ENCODE data around the gene CCDC148.
"Not testable (repeated sequence)": the region's sequence is repeated elsewhere in the genome, so short reads cannot be mapped to it uniquely, and the experiment has no call there.

The CCDC148 gene

DNA sequence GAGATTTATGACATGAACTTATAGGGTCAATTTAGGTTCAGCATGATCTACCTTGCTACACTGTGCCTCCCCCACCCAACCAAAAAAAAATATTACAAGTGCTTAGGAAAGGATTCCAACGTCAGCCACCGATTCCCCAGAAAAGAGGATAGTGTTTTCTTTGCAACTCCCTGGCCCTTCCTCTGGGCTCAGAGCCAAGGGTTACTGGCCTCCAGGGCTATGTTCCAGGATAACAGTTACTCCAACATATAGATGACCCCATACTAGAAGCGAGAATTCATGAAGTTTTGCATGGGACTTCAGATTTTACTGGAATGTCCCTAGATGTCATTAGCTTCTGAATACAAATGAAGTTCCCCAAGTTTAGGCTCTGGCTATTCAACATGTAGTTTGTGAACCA, 182.8 kb downstream of the CCDC148 start:
- DNase-seq = no peak

GRCh38 chr2:158270536-158270935, 186.0 kb downstream of the CCDC148 start:
- DNase-seq = no peak

- DNase-seq = no peak
Measured at GRCh38 chr2:158269143-158269542, 187.4 kb downstream of the CCDC148 start.

GRCh38 chr2:158266111-158266510, 190.4 kb downstream of the CCDC148 start:
- no peak for DNase-seq

- no peak for DNase-seq
Measured at GRCh38 chr2:158255257-158255656, 201.3 kb downstream of the CCDC148 start.

GRCh38 chr2:158253170-158253569, 203.4 kb downstream of the CCDC148 start:
- no peak for DNase-seq

GRCh38 chr2:158251356-158251755, 205.2 kb downstream of the CCDC148 start:
- no peak for DNase-seq

DNA sequence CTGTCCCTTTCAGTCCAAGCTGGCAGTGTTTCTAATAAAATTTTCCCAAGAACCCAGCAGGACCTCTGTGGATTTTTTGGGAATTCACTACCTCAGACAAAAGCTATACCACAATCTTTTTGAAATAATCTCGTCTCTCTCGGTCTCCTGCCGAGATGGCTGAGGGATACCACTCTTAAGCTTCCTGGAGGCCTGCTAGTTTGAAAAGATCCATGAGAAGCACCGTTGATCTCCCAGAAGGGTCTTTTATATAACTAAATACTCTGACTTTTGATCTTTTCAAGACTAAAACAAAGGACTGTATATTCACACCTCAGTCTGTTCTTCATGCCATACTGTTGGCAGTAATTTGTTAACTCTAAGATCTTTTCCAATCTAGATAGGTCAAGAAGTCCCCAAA, 213.2 kb downstream of the CCDC148 start:
- no peak for DNase-seq

- DNase-seq = no peak
Measured at GRCh38 chr2:158242280-158242679, 214.3 kb downstream of the CCDC148 start.

DNA sequence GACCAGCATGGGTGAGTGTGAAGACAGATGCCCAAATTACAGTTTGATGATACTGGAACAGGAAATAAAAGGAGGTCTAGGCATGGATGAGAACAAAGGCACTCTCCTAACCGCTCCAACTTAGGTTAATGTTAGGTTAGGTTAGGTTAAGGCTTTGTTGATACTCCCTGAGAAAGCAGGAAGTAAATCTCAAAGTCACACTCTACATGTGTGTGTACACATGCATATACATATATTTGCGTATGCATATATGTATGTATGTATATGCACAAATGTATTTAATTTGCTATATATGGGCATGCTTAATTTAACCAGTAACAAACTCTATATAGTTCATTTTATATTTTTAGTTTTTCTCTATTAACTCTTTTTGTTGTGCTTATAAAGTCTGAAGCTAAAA, 215.6 kb downstream of the CCDC148 start:
- no peak for DNase-seq

- no peak for DNase-seq
Measured at GRCh38 chr2:158239271-158239670, 217.3 kb downstream of the CCDC148 start.

GRCh38 chr2:158234497-158234896, 222.1 kb downstream of the CCDC148 start:
- no peak for DNase-seq

- DNase-seq = no peak
Measured at GRCh38 chr2:158232476-158232875, 224.1 kb downstream of the CCDC148 start.

GRCh38 chr2:158228943-158229508, 227.5 kb downstream of the CCDC148 start:
- DNase-seq = no peak

- not testable (repeated sequence) for DNase-seq
Measured at GRCh38 chr2:158223066-158223465, 233.5 kb downstream of the CCDC148 start.

DNA sequence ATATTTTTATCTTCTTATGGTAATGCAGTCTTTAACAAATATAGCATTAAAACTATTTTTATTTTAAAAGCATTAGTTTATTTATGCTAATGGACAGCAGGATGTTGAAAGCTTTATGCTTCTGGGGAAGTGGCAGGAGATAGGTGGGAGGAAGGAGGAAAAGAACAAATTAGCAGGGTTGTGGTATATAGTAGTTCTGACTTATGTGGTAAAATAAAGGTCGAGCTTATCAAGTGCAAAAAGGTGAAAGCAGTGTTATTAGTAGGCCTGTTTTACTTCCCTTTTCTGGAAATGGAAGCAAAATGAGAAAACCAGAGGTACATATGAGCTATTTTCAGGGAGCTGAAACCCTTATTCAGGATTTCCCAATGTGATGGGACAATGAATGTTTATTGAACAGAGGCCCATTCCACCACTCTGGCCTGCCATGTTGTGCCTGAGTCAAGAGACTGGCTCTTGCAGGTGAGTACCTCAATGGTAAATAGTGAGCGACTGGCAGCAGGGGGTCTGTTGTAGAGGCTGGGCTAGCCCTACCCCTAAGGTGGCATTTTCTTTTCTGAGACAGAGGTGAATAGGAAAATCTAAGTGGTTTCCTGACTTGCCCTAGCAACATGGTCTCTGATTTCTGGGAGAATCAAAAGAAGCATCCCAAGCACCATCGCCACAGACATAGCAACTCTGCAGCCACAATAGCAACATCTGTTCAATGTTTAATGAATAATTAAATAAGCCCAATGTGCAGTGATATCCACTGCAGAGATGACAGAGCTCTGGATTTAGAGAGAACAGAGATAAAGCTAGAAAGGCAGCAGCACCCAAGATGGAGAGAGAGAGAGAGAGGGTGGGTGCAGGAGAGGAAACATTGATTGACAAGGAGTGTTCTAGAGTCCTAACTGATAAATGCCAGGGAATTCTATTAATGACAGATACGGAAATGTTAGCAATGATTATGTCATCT, 235.2 kb downstream of the CCDC148 start:
- DNase-seq = no peak

DNA sequence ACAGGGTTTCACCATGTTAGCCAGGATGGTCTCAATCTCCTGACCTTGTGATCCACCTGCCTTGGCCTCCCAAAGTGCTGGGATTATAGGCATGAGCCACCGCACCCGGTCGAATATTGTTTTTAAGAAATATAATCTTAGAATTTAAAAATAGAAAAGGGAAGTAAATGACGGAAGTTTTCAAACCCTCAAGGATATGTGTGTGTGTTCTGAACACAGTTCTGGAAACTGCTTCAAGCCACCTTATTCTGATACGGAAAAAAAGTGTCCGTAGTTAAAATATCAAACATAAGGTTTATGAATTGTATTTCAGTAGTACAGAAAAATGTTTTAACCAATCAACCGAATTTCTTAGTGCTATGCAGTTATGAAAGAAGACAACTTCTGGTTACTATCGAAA, 239.0 kb downstream of the CCDC148 start:
- DNase-seq = no peak

DNA sequence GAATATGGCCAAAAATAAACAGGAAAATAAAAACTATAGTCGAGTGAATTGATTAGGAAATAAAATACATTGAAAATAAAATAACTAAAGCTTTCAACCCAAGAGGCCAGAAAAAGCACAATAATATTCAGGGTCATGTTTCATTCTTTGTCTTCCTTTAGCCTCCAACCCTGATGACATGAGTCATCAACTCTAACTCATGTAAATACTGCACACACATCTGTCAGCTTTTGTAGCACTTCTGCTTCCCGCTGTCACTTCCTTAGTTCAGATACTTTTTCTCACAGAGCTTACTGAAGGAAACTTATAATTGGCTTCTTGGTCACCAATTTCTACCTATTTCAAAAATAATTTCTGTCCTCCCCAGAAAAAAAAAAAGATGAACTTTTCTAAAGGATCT, 242.1 kb downstream of the CCDC148 start:
- no peak for DNase-seq

DNA sequence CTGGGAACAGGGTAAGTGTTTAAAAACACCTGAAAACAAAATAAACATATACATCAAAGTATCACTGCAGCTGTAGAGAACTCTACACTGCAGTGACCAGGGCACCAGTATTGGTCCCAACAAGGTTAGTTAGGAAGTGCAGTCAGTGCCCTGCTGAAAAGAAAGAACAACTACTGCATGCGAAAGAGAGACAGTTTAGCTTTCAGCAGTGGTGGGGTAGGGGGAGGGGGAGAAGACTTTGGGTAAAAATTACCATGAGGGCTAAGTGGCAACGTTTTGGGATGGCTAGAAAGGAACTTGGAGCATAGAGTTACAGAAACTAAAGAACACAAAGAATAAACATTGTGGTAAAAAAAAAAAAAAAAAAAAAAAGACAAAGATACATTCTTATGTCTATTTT, 242.8 kb downstream of the CCDC148 start:
- DNase-seq = no peak

- no peak for DNase-seq
Measured at GRCh38 chr2:158212301-158212700, 244.3 kb downstream of the CCDC148 start.

GRCh38 chr2:158211502-158211901, 245.1 kb downstream of the CCDC148 start:
- no peak for DNase-seq

- DNase-seq = no peak
Measured at GRCh38 chr2:158207354-158207753, 249.2 kb downstream of the CCDC148 start.

DNA sequence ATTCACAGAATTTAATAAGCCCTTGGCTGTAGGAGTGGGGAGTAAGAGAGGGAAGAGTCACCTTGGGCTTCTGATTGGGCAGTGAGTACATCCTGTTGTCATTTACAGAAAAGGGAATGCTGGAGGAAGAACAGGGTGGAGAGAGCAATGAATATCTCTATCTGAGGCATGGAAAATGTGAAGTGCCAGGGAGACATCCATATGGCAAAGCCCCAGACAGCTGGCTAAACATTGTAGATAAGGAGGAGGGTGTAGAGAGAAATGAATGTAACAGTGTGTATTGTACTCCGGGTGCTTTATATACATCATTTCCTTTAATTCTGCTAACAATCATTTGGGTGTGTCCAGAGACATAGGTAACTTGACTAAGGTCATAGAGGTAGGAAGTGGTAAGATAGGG, 251.3 kb downstream of the CCDC148 start:
- DNase-seq = no peak

DNA sequence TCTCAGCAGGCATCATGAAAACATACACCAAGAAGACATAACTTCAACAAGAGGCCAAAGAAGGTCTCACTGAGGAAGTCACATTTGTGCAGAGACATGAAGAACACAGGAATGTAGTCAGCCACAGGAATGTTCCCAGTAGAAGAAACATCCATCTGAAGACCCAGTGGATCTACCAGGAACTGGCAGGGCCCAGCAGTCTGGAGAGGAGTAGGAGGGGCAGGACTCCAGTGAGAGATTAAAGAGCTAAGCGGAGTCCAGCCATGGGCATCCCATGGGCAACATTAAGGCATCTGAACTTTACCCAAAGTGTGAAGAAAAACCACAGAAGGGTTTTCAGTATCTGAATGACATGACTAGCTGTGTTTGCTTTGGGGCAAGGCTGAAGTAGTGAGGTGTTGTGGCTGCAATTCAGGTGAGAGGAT, 251.8 kb downstream of the CCDC148 start:
- DNase-seq = no peak

Measured in activated CD4-positive, alpha-beta T cell treated with anti-CD3 and anti-CD28 coated beads for 48 hours (primary cell).